Measurements from ENCODE around the gene EMB. TPM values are rescaled to one million over a fixed set of nuclear protein-coding genes. Genes with fewer than 3 reads are reported as not detected.
"Not testable (repeated sequence)": the region's sequence is repeated elsewhere in the genome, so short reads cannot be mapped to it uniquely, and the experiment has no call there.

The EMB gene
- polyA plus RNA-seq (2013): 14.0 and 14.5 TPM in 2 replicates

DNA sequence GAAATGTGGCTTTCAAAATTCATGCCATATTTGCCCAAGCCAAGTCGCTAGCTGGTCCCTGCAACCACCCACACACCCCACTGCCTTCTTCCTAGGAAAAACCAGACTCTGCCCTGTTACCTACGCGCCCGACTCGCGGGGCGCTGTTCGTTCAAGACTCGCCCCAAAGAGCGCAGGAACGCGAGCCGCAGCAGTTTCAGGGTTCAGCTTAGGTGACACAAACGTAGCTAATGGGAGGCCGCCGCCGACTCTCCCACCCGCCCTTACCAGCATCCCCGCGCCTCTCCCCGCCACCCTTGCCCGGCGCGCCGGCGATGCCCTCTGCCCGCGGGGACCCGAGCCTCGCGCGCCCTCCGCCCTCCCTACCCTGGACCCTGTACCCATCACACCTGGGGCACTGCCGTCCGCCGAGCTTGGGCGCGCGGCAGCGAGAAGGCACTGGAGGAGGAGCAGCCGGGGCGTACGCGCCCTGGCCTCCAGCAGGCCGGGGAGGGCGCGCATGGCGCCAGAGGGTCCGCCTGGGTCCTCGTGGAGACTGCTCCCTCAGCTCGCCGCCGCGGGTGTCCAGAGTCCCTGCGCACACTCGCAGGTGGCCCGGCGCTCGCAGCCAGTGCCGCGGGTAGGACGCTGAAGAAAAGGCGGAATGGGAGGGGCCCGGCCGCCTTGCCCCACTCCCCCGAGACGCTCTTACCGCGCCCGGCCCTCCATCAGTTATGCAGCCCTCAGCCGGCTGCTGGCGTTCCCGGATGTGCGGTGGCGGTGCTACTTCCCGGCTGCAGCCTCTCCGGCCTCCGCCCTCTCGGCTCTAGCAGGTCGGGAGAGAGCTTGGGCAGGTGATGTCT, at the start of gene EMB:
TSS of gene EMB (minus strand) at position 638 of the 842 bp plus-strand sequence. CDS start at position 501, 137 bp downstream.
- Histone ChIP-seq H3K4me3 (ENCODE audit: low read depth, low read length) (peak within 1 kb of the TSS; percentile 87), H2BK12ac (ENCODE audit: low read length) (no peak within 1 kb of the TSS), H3K27me3 (ENCODE audit: insufficient read depth, low read length) (no peaks in the 10 kb centered on the region), H4K91ac (ENCODE audit: low read depth, low read length) (peak within 1 kb of the TSS; percentile 28), H3K18ac (ENCODE audit: low read length) (peak within 1 kb of the TSS; percentile 62), H3K27ac (ENCODE audit: low read depth, low read length) (no peak within 1 kb of the TSS), H3K4me1 (ENCODE audit: control insufficient read depth in 1 of 2, insufficient read depth in 2 of 2, low read length in 2 of 2) (peaks cover 0 to 1% of the 10 kb centered on the region in 2 experiments), H3K9ac (ENCODE audit: low read length) (peak within 1 kb of the TSS; percentile 35), H2BK5ac (ENCODE audit: low read depth, low read length, poor library complexity) (no peak within 1 kb of the TSS), H3K9me3 (ENCODE audit: insufficient read depth, low read depth, low read length) (no peaks in the 10 kb centered on the region), H3K4me2 (ENCODE audit: low read length) (peak within 1 kb of the TSS; percentile 81), H3K36me3 (ENCODE audit: control insufficient read depth in 1 of 2, insufficient read depth in 2 of 2, low read length in 2 of 2) (no peaks in the 10 kb centered on the region), H3K23ac (ENCODE audit: low read length) (no peak within 1 kb of the TSS), H3K4ac (ENCODE audit: low read depth, low read length) (peak within 1 kb of the TSS; percentile 1), H3K79me1 (ENCODE audit: low read length) (peaks cover 4% of the 10 kb centered on the region), H4K8ac (ENCODE audit: low read depth, low read length) (peak within 1 kb of the TSS; percentile 85), H2BK120ac (ENCODE audit: insufficient read depth, low read length, poor library complexity) (peak within 1 kb of the TSS; percentile 27), H2AK5ac (ENCODE audit: low read length) (no peak within 1 kb of the TSS), H3K14ac (ENCODE audit: low read length) (peak within 1 kb of the TSS; percentile 58), H2AFZ (ENCODE audit: insufficient read depth, low read length, poor library complexity) (peak within 1 kb of the TSS; percentile 34), H3K79me2 (ENCODE audit: control insufficient read depth, insufficient read depth, low read length, poor library complexity) (no peaks in the 10 kb centered on the region), H4K12ac (ENCODE audit: low read depth, low read length) (peak within 1 kb of the TSS; percentile 54)
- WGBS (ENCODE audit: extremely low coverage, insufficient coverage, insufficient read length): no CpG with 5 or more reads among the region's 80 CpGs
- DNase-seq: peak; percentile 19 to 43

DNA sequence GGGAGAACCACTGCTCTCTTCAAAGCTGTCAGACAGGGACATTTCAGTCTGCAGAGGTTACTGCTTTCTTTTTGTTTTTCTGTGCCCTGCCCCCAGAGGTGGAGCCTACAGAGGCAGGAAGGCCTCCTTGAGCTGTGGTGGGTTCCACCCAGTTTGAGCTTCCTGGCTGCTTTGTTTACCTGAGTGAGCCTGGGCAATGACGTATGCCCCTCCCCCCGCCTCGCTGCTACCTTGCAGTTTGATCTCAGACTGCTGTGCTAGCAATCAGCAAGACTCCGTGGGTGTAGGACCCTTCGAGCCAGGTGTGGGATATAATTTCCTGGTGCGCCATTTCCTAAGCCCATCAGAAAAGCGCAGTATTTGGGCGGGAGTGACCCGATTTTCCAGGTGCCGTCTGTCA, 48.4 kb upstream of the EMB start:
- not testable (repeated sequence) for H3K79me1 ChIP-seq (ENCODE audit: low read length); H3K27me3 ChIP-seq (ENCODE audit: insufficient read depth, low read length); H2BK120ac ChIP-seq (ENCODE audit: insufficient read depth, low read length, poor library complexity); H2BK5ac ChIP-seq (ENCODE audit: low read depth, low read length, poor library complexity); DNase-seq; H3K14ac ChIP-seq (ENCODE audit: low read length); H3K18ac ChIP-seq (ENCODE audit: low read length); H3K4me1 ChIP-seq (ENCODE audit: control insufficient read depth in 1 of 2, insufficient read depth in 2 of 2, low read length in 2 of 2); H3K23ac ChIP-seq (ENCODE audit: low read length); H3K4me3 ChIP-seq (ENCODE audit: low read depth, low read length); H3K9me3 ChIP-seq (ENCODE audit: insufficient read depth, low read depth, low read length); H3K9ac ChIP-seq (ENCODE audit: low read length); H3K4ac ChIP-seq (ENCODE audit: low read depth, low read length); H4K12ac ChIP-seq (ENCODE audit: low read depth, low read length); H3K79me2 ChIP-seq (ENCODE audit: control insufficient read depth, insufficient read depth, low read length, poor library complexity); H2AFZ ChIP-seq (ENCODE audit: insufficient read depth, low read length, poor library complexity); H3K27ac ChIP-seq (ENCODE audit: low read depth, low read length); H3K4me2 ChIP-seq (ENCODE audit: low read length); H2AK5ac ChIP-seq (ENCODE audit: low read length); H4K91ac ChIP-seq (ENCODE audit: low read depth, low read length); H3K36me3 ChIP-seq (ENCODE audit: control insufficient read depth in 1 of 2, insufficient read depth in 2 of 2, low read length in 2 of 2); H2BK12ac ChIP-seq (ENCODE audit: low read length); H4K8ac ChIP-seq (ENCODE audit: low read depth, low read length)
- no CpG with 5 or more reads among the region's 10 CpGs for WGBS (ENCODE audit: extremely low coverage, insufficient coverage, insufficient read length)

- not testable (repeated sequence) for H3K14ac ChIP-seq (ENCODE audit: low read length); H2BK12ac ChIP-seq (ENCODE audit: low read length); H4K8ac ChIP-seq (ENCODE audit: low read depth, low read length); H3K36me3 ChIP-seq (ENCODE audit: control insufficient read depth in 1 of 2, insufficient read depth in 2 of 2, low read length in 2 of 2); H3K27me3 ChIP-seq (ENCODE audit: insufficient read depth, low read length); H3K79me2 ChIP-seq (ENCODE audit: control insufficient read depth, insufficient read depth, low read length, poor library complexity); H3K4me3 ChIP-seq (ENCODE audit: low read depth, low read length); DNase-seq; H4K91ac ChIP-seq (ENCODE audit: low read depth, low read length); H3K79me1 ChIP-seq (ENCODE audit: low read length); H4K12ac ChIP-seq (ENCODE audit: low read depth, low read length); H2BK120ac ChIP-seq (ENCODE audit: insufficient read depth, low read length, poor library complexity); H3K18ac ChIP-seq (ENCODE audit: low read length); H3K9me3 ChIP-seq (ENCODE audit: insufficient read depth, low read depth, low read length); H2BK5ac ChIP-seq (ENCODE audit: low read depth, low read length, poor library complexity); H3K23ac ChIP-seq (ENCODE audit: low read length); H3K4me2 ChIP-seq (ENCODE audit: low read length); H3K4me1 ChIP-seq (ENCODE audit: control insufficient read depth in 1 of 2, insufficient read depth in 2 of 2, low read length in 2 of 2); H3K9ac ChIP-seq (ENCODE audit: low read length); H3K4ac ChIP-seq (ENCODE audit: low read depth, low read length); H2AFZ ChIP-seq (ENCODE audit: insufficient read depth, low read length, poor library complexity); H3K27ac ChIP-seq (ENCODE audit: low read depth, low read length); H2AK5ac ChIP-seq (ENCODE audit: low read length)
- no CpG with 5 or more reads among the region's 2 CpGs for WGBS (ENCODE audit: extremely low coverage, insufficient coverage, insufficient read length)
Measured at GRCh38 chr5:50478790-50479189, 37.7 kb upstream of the EMB start.

- H3K36me3 ChIP-seq (ENCODE audit: control insufficient read depth in 1 of 2, insufficient read depth in 2 of 2, low read length in 2 of 2): no peaks in the 10 kb centered on the region
- H3K4me3 ChIP-seq (ENCODE audit: low read depth, low read length): no peak overlapping the region
- H2AK5ac ChIP-seq (ENCODE audit: low read length): no peak overlapping the region
- H3K27ac ChIP-seq (ENCODE audit: low read depth, low read length): no peak overlapping the region
- no peak overlapping the region for H3K18ac ChIP-seq (ENCODE audit: low read length)
- H3K9me3 ChIP-seq (ENCODE audit: insufficient read depth, low read depth, low read length): peaks cover 2% of the 10 kb centered on the region
- no peak overlapping the region for H2BK5ac ChIP-seq (ENCODE audit: low read depth, low read length, poor library complexity)
- no peak for DNase-seq
- H3K4me2 ChIP-seq (ENCODE audit: low read length): no peak overlapping the region
- H3K9ac ChIP-seq (ENCODE audit: low read length): no peak overlapping the region
- H3K79me2 ChIP-seq (ENCODE audit: control insufficient read depth, insufficient read depth, low read length, poor library complexity): no peaks in the 10 kb centered on the region
- H3K4ac ChIP-seq (ENCODE audit: low read depth, low read length): no peak overlapping the region
- H3K14ac ChIP-seq (ENCODE audit: low read length): no peak overlapping the region
- H2AFZ ChIP-seq (ENCODE audit: insufficient read depth, low read length, poor library complexity): no peak overlapping the region
- H4K12ac ChIP-seq (ENCODE audit: low read depth, low read length): no peak overlapping the region
- H2BK12ac ChIP-seq (ENCODE audit: low read length): no peak overlapping the region
- no peaks in the 10 kb centered on the region for H3K27me3 ChIP-seq (ENCODE audit: insufficient read depth, low read length)
- no CpG with 5 or more reads among the region's 1 CpG for WGBS (ENCODE audit: extremely low coverage, insufficient coverage, insufficient read length)
- no peaks in the 10 kb centered on the region for H3K79me1 ChIP-seq (ENCODE audit: low read length)
- no peak overlapping the region for H4K8ac ChIP-seq (ENCODE audit: low read depth, low read length)
- H3K4me1 ChIP-seq (ENCODE audit: control insufficient read depth in 1 of 2, insufficient read depth in 2 of 2, low read length in 2 of 2): no peaks in the 10 kb centered on the region
- no peak overlapping the region for H2BK120ac ChIP-seq (ENCODE audit: insufficient read depth, low read length, poor library complexity)
- no peak overlapping the region for H3K23ac ChIP-seq (ENCODE audit: low read length)
- H4K91ac ChIP-seq (ENCODE audit: low read depth, low read length): no peak overlapping the region
Measured at GRCh38 chr5:50476549-50476948, 35.5 kb upstream of the EMB start.

Data from trophoblast cell (in vitro differentiated cells and primary cell).